ENCODE data around the gene FRG2C.
"Not testable (repeated sequence)": the region's sequence is repeated elsewhere in the genome, so short reads cannot be mapped to it uniquely, and the experiment has no call there.

The FRG2C gene

DNA sequence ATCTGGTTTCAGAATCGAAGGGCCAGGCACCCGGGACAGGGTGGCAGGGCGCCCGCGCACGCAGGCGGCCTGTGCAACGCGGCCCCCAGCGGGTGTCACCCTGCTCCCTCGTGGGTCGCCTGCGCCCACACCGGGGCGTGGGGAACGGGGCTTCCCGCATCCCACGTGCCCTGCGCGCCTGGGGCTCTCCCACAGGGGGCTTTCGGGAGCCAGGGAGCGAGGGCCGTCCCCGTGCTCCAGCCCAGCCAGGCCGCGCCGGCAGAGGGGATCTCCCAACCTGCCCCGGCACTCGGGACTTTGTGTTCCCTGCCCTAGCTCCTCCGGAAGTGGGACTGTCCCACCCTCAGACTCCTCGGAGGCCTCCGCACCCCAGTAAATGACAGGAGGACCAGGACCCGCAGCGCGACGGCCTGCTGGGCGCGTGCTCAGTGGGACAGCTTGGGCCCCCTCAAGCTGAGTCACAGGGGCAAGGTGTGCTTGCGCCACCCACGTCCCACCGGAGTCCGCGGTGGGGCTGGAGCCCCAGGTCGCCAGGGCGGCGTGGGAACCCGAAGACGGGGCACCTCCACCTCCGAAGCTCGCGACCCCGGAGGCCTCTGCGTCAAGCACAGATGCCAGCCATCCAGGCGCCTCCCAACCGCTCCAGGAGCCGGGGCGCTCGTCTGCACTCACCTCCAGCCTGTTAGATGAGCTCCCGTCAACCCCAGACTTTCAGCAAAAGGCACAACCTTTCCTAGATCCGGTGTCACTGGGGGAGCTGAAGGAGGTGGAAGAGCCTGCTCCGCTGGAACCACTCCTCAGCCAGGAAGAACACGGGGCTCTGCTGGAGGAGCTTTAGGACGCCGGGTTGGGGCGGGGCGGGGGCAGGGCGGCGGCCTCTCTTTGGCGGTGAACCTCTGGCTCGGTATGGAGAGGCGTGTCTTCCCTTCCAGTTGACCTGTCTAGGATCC is 5.5 kb downstream of the FRG2C start:
- not testable (repeated sequence) for DNase-seq

DNA sequence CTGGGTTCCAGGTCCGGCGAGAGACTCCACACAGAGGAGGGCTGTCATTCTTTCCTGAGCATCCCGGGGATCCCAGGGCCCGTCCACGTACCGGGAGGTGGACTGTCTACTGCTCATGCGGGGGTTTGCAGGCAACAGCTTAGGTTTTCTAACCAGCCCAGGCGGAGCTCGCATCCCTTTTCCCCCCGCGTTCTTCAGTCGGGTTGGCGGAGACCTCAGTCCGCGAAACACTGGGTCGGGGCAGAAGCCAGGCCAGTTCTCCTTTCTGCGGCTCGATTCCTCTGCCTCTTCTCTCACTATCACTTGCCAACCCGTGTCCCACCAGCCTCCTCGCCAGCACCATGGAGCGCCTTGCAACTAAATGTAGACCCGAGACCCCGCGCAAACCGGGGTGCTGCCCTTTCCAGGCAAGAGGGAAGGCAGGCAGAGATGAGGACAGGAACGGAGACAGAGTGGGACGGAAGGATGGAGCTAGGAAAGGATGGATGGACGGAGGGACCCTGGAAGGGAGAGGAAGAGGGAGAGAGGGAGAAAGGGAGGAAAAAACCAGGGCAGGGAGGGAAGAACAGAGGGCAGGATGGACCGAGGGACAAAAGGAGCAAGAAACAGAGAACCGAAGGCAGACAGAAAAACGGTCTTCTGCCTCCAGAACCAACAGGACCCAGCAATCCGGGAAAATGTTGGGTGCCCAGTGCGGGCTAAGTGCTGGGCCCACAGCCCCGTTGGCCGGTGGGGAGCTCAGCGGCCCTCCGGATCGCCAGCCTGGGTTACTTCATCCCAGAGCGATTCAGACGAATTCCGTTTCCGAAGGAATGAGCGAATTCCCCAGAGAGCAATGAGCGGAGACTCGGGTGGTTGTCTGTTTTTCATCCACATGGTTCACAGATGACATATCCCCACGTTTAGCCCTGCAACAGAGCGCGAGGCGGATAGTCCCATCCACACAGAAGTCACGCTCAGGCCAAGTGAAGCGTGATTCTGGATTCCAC is 6.5 kb downstream of the FRG2C start:
- not testable (repeated sequence) for DNase-seq

DNA sequence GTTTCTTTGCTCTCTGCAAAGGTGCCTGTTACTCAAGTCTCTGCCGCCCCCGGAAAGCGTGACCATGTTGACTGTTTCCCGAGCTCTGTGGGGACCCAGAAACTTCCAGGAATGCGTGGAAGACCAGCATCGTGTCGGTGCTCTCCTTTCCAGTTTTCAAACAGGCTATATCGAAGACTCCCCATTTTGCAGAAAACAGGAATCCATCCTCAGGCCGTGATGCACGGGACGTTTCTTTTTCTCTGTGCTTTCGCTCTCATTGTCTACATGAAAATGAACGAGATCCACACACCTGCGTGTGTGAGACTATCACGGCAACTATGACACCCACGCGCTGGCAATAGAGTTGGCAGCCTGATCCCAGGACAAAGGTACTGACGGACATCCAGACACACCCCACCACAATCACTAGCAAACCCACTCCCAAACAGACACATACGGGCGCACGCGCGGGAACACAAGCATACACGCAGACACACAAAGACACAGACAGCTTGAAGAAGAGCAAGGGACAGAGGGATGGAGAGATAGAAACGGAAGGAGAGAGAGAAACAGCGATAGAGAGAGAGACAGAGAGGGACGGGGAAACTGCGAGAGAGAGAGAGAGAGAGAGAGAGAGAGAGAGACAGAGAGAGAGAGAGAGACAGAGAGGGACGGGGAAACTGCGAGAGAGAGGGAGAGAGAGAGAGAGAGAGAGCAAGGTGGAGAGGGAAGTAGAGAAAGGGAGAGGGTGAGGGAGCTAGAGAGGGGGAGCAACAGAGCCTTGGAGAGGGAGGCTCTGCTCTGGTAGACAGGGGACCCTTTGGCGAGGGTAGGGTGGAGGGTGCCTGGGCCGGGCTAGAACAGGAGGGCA is 7.4 kb downstream of the FRG2C start:
- DNase-seq = not testable (repeated sequence)

DNA sequence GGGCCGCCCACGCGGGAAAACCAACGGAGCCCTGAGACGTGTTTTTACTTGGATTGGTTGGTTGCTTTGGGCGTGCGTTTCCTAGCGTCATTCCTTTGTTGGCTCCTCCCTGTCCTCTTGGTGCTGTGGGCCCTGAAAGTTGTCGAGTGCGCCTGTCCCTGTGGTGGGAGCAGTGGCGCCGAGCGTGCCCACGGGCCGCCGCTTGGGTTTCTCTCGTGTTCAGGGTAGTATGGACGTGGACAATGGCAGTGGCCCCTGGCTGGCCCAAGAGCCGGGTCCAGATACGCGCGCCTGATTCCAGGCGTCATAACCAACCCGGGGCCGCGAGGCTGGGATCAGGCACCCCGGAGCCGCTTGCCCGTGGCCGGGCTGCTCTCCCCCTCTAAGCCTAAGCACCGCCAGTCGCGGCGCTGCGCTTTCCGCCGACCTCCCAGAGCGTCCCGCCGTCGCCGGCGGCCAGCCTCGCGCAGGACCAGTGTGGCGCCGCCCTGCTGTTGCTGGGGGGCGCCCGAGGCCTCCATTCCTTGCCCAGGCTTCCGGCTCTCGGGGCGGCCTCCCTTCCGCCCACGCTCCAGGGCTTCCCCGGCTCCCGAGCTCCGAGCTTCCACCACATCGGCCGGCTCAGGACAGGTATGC is 8.1 kb downstream of the FRG2C start:
- DNase-seq = not testable (repeated sequence)

DNA sequence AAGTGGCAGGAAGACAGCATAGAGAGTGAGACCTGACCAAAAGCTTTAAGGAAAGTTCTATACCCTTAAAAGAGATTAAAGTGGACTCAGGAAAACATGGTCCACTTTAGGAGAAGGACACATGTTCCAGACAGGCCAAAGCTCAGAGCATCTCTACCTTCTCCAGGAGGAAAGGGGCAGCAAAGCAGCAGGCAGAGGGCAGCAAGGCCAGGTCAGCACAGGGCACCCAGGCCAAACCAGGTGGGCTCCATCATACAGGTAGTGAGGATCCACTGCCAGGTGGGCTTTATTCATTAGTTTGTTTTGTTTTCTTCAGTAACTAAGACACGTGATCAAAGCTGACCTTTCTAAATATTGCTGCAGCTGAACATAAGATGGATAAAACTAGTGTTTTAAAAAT is 19.8 kb downstream of the FRG2C start:
- not testable (repeated sequence) for DNase-seq

DNA sequence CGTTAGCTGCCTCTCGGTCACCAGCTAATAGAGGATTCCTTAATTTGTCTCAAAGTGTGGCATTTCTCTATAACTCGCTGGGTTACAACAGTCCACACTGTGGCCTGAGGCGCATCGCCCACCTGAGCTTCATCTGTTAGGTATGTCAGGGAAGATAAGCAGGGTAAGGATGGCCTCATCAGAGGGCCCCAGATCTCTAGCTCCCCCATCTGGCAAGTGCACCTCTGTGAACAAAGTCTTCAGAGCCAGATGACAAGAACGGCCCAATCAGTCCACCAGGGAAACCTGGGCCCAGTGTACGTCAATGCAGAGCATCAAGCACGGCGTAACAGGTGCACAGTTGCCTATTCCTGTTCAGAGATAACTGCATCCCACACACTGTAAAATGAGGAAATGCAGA is 23.2 kb downstream of the FRG2C start:
- no peak for DNase-seq

DNA sequence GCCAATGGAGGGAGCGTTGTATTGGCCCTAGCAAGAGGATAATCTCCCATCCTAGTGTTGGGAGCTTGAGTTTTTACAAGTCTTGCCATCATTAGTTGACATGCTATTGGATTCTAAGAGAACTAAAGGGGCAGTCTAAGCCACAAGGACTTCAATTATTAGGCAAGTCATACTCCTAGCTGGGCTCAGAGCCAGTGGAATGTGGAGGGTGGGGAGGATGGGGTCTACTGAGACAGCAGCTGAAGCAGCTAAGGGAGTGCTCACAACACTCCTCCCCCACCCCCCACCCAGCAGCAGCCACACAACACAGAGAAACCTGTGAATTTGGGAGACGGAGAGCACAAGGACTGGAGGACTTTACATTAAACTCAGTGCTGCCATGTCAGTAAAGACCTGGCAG is 27.9 kb downstream of the FRG2C start:
- no peak for DNase-seq
